Fibroblast of pulmonary artery (primary cell): ENCODE data around the gene SLC47A2.

Experiments used
- DNase-seq: peaks from one replicate; pipeline ENCODE4 v3.0.0-alpha.2; 2010; ENCODE audit warnings: low read depth
- H3K4me3 ChIP-seq: replicated peaks from 2 replicates; pipeline ENCODE4 v1.5.1; 2011; ENCODE audit warnings: low read depth, mild to moderate bottlenecking, control low read depth, low read length, moderate library complexity
- TF ChIP-seq, protein P1 (sequence below): IDR thresholded peaks from 2 replicates; pipeline ENCODE4 v1.5.1; 2011; ENCODE audit warnings: mild to moderate bottlenecking, control low read depth, low read length, inconsistent platforms; ENCODE audit errors: missing control alignments

The SLC47A2 gene

DNA sequence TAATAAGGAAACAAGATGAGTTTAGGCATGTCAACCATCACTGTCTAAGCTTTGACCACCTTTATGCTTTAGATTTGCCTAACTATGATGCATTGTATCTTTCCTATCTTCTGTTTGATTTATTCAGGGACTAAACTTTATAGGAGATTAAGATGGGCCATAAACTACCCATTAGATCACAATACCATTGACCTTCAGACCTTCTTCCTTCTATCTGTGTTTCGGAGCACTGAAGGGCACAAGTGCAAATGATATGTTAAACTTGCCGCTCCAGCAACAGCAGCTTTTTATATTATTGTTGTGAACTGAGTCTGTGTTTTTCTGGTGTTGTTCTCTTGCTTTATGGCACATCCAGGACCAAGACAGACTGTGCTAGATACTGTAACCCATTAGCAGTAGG is 84.5 kb downstream of the SLC47A2 start:
- TF ChIP-seq, protein P1, sequence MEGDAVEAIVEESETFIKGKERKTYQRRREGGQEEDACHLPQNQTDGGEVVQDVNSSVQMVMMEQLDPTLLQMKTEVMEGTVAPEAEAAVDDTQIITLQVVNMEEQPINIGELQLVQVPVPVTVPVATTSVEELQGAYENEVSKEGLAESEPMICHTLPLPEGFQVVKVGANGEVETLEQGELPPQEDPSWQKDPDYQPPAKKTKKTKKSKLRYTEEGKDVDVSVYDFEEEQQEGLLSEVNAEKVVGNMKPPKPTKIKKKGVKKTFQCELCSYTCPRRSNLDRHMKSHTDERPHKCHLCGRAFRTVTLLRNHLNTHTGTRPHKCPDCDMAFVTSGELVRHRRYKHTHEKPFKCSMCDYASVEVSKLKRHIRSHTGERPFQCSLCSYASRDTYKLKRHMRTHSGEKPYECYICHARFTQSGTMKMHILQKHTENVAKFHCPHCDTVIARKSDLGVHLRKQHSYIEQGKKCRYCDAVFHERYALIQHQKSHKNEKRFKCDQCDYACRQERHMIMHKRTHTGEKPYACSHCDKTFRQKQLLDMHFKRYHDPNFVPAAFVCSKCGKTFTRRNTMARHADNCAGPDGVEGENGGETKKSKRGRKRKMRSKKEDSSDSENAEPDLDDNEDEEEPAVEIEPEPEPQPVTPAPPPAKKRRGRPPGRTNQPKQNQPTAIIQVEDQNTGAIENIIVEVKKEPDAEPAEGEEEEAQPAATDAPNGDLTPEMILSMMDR: no peak
- H3K4me3 ChIP-seq: no peak overlapping the region
- no peak for DNase-seq

DNA sequence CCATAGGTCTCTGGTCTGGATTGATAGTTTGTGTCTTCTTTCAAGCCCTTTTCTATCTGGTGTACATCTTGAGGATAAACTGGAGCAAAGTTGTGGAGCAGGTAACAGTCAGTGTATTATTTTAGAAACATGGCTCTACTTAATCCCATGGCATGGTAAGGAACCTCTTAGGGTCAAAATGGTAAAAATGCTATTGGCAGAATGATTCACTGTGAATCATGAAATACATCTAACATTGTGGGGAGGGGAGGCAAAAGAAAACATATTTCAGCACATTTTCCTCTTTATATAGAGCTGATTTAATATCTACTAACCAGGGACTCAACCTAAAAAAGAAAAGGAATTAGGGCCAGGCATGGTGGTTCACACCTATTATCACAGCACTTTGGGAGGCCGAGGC is 85.7 kb downstream of the SLC47A2 start:
- DNase-seq: no peak
- H3K4me3 ChIP-seq: no peak overlapping the region
- TF ChIP-seq, protein P1: no peak

DNA sequence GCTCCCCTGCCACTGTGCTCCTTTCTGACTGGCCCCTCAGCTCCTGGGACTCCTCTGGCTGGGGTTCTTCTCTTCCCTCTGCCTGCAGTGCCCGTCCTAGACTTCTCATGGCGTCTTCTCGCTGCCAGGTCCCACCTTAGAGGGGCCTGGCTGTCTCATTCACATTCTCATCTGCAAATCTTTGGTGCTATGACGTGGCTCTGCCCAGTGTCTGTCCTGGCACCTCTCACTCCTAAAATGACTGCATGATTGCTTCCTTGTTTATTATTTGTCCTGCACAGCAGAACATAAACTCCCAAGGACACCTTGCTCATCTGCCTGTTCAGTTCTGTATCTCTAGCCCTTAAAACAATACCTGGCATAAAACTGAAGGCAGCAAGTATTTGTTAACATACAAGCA is 86.3 kb downstream of the SLC47A2 start:
- H3K4me3 ChIP-seq: no peak overlapping the region
- no peak for DNase-seq
- TF ChIP-seq, protein P1: no peak

DNA sequence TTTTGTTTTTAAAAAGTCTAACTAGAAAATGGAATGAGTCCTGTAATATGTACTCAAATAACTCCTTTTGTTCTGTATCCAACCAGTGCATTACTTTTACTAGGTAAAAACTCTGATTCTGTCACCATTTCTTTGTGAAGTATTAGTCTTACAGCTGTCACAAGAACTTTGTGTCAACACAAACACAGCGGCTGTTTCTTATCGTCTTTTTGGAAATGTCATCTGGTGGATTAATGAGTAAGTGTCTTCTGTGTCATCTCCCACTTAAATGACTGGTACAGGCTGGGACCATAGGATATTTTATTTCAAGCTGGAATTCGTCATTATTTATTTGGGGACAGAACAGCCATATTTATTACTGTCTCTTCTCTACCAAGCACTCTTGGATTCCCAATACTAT is 86.9 kb downstream of the SLC47A2 start:
- DNase-seq: no peak
- TF ChIP-seq, protein P1: no peak

More for the DNA sequence above, 86.9 kb downstream of the SLC47A2 start:
- H3K4me3 ChIP-seq: no peak overlapping the region
